Activated naive CD4-positive, alpha-beta T cell treated with anti-CD3 and anti-CD28 coated beads for 36 hours (primary cell): Measurements from ENCODE around the gene OBSCN. TPM values are rescaled to one million over a fixed set of nuclear protein-coding genes. Genes with fewer than 3 reads are reported as not detected.

Experiments
- CTCF ChIA-PET: fragments of 350-600 bp; sonication (Branson Sonifier 250); formaldehyde crosslinking; loops from one replicate; lab custom pipeline; 2021; ENCODE audit warnings: antibody characterized with exemption; lab: Charles Lee
- DNase-seq: peaks from one replicate; pipeline ENCODE4 v3.0.0-alpha.2; 2020
- H3K27ac Mint-ChIP-seq: one replicate; pipeline ENCODE4 v1.8.0; 2021; ENCODE audit warnings: mild to moderate bottlenecking, mixed read lengths
- H3K27me3 Mint-ChIP-seq: one replicate; pipeline ENCODE4 v1.8.0; 2021; ENCODE audit warnings: low read depth, mixed read lengths
- H3K36me3 Mint-ChIP-seq: one replicate; pipeline ENCODE4 v1.8.0; 2021; ENCODE audit warnings: low read depth, mixed read lengths
- H3K4me1 Mint-ChIP-seq: one replicate; pipeline ENCODE4 v1.8.0; 2021; ENCODE audit warnings: low read depth, mixed read lengths
- H3K4me3 Mint-ChIP-seq: one replicate; pipeline ENCODE4 v1.8.0; 2021; ENCODE audit warnings: mild to moderate bottlenecking, moderate library complexity, mixed read lengths
- H3K9me3 Mint-ChIP-seq: one replicate; pipeline ENCODE4 v1.8.0; 2021; ENCODE audit warnings: mixed read lengths
- intact Hi-C: fragments of 100-400 bp; cut with micrococcal nuclease; formaldehyde crosslinking; loops from one replicate; pipeline ENCODE4 v1.15.1; 2023
- total RNA-seq, 2 experiments: library from RNA; stranded (reverse); gene quantifications; one replicate each; pipeline ENCODE4 v1.2.3, GENCODE V29; 2021

Gene OBSCN
- total RNA-seq, 2 experiments from 2014 or later = 11.5 to 13.5 TPM

- no peaks in the 10 kb centered on the region for H3K36me3 Mint-ChIP-seq
- no peak for DNase-seq
- no peaks in the 10 kb centered on the region for H3K27me3 Mint-ChIP-seq
- CTCF ChIA-PET = no interaction called here
- no peaks in the 10 kb centered on the region for H3K4me1 Mint-ChIP-seq
- intact Hi-C loops = no loop called here
- no peak overlapping the region for H3K4me3 Mint-ChIP-seq
- no peak overlapping the region for H3K27ac Mint-ChIP-seq
- H3K9me3 Mint-ChIP-seq = no peaks in the 10 kb centered on the region
Observed at GRCh38 chr1:228362141-228362883, 154.5 kb downstream of the OBSCN start.

GRCh38 chr1:228362884-228363450 lies 155.1 kb downstream of the OBSCN start:
- Mint-ChIP-seq H3K4me3 (no peak overlapping the region), H3K27me3 (no peaks in the 10 kb centered on the region), H3K36me3 (no peaks in the 10 kb centered on the region), H3K4me1 (no peaks in the 10 kb centered on the region), H3K9me3 (no peaks in the 10 kb centered on the region), H3K27ac (no peak overlapping the region)
- DNase-seq = no peak
- intact Hi-C loops = no loop called here
- CTCF ChIA-PET = no interaction called here

GRCh38 chr1:228363686-228364067 lies 155.8 kb downstream of the OBSCN start:
- CTCF ChIA-PET = no interaction called here
- Mint-ChIP-seq H3K36me3 (no peaks in the 10 kb centered on the region), H3K27me3 (no peaks in the 10 kb centered on the region), H3K27ac (no peak overlapping the region), H3K4me3 (no peak overlapping the region), H3K4me1 (no peaks in the 10 kb centered on the region), H3K9me3 (no peaks in the 10 kb centered on the region)
- intact Hi-C loops = no loop called here
- DNase-seq = no peak

DNA sequence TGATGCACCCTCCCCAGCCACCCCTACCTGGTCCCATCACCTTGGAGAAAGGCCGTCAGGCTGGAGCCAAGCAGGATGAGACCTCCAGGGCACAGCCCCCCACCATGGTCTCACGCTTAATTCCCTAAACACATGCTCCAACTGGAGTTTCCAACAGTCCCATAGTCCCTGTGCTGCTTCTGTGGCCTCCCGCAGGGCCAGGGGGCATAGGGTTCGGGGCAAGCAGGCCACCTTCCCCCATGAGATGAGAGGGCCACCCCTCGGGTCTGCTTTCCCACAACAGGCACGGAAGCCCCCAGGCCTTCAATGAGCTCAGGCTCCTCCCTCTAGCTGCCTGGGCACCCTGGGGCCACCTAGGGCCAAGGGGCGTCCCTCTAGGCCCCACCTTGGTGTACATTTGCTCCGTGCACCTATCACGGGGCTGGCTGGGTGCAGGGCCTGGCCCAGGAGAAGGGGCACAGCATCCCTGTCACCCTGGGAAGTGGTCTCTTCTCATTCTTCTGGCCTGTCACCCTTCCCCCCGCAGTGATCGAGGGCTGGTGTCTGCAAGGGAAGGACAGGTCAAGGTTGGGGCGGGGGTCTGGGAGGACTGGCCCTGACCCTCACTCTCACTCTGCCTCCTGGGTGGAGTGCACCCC lies 156.3 kb downstream of the OBSCN start:
- no peak overlapping the region for H3K27ac Mint-ChIP-seq
- no peaks in the 10 kb centered on the region for H3K27me3 Mint-ChIP-seq
- no peaks in the 10 kb centered on the region for H3K4me1 Mint-ChIP-seq
- intact Hi-C loops = no loop called here
- no peaks in the 10 kb centered on the region for H3K9me3 Mint-ChIP-seq
- CTCF ChIA-PET = no interaction called here
- H3K4me3 Mint-ChIP-seq = no peak overlapping the region
- DNase-seq = no peak
- no peaks in the 10 kb centered on the region for H3K36me3 Mint-ChIP-seq

- DNase-seq = no peak
- Mint-ChIP-seq H3K4me1 (no peaks in the 10 kb centered on the region), H3K36me3 (no peaks in the 10 kb centered on the region), H3K27ac (no peak overlapping the region), H3K9me3 (no peaks in the 10 kb centered on the region), H3K27me3 (no peaks in the 10 kb centered on the region), H3K4me3 (no peak overlapping the region)
- CTCF ChIA-PET = no interaction called here
- intact Hi-C loops = no loop called here
Observed at GRCh38 chr1:228364706-228365213, 156.9 kb downstream of the OBSCN start.

- Mint-ChIP-seq H3K9me3 (no peaks in the 10 kb centered on the region), H3K36me3 (no peaks in the 10 kb centered on the region), H3K4me3 (no peak overlapping the region), H3K27ac (no peak overlapping the region), H3K4me1 (no peaks in the 10 kb centered on the region), H3K27me3 (no peaks in the 10 kb centered on the region)
- CTCF ChIA-PET = no interaction called here
- no peak for DNase-seq
- intact Hi-C loops = no loop called here
Observed at GRCh38 chr1:228365271-228366061, 157.6 kb downstream of the OBSCN start.

GRCh38 chr1:228366062-228366865 lies 158.4 kb downstream of the OBSCN start:
- no peak for DNase-seq
- H3K9me3 Mint-ChIP-seq = no peaks in the 10 kb centered on the region
- H3K4me1 Mint-ChIP-seq = no peaks in the 10 kb centered on the region
- no peak overlapping the region for H3K27ac Mint-ChIP-seq
- H3K4me3 Mint-ChIP-seq = no peak overlapping the region
- H3K36me3 Mint-ChIP-seq = no peaks in the 10 kb centered on the region
- intact Hi-C loops = no loop called here
- CTCF ChIA-PET = no interaction called here
- no peaks in the 10 kb centered on the region for H3K27me3 Mint-ChIP-seq

DNA sequence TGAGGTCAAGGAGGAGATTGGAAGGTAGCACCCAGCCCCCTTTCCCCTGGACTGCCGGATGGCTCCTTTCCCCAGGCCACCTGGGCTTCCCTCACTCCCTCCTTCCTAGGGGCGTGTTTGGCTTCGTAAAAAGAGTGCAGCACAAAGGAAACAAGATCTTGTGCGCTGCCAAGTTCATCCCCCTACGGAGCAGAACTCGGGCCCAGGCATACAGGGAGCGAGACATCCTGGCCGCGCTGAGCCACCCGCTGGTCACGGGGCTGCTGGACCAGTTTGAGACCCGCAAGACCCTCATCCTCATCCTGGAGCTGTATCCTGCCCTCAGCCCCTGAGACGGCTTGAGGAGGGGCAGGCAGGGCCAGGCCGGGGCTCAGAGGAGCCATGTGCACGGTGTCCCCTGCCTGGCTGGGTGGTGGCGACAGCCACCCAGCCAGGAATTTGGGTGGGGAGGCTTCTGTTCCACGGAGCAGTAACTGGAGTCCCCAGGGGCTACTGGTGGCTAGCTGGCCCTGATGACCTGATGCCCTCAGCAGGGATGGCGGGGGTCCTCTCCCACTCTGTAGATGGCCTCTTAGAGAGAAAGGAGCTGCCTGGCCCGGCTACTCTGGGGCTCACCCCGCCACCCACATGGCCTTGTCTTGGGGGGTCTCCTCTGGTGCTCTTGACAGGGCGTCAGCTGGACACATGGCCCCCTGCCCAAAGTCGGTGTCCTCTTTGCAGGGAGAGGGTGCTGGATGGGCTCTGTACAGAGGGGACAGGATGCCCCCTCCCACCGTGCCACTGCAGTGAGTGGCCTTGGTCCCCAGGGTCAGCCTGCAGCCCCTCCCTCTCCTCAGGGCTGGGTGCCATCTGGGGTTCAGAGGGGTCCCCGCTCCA lies 159.3 kb downstream of the OBSCN start:
- Mint-ChIP-seq H3K9me3 (no peaks in the 10 kb centered on the region), H3K4me1 (no peaks in the 10 kb centered on the region), H3K36me3 (no peaks in the 10 kb centered on the region), H3K27ac (no peak overlapping the region), H3K27me3 (no peaks in the 10 kb centered on the region), H3K4me3 (no peak overlapping the region)
- CTCF ChIA-PET = no interaction called here
- DNase-seq = no peak
- intact Hi-C loops = no loop called here

DNA sequence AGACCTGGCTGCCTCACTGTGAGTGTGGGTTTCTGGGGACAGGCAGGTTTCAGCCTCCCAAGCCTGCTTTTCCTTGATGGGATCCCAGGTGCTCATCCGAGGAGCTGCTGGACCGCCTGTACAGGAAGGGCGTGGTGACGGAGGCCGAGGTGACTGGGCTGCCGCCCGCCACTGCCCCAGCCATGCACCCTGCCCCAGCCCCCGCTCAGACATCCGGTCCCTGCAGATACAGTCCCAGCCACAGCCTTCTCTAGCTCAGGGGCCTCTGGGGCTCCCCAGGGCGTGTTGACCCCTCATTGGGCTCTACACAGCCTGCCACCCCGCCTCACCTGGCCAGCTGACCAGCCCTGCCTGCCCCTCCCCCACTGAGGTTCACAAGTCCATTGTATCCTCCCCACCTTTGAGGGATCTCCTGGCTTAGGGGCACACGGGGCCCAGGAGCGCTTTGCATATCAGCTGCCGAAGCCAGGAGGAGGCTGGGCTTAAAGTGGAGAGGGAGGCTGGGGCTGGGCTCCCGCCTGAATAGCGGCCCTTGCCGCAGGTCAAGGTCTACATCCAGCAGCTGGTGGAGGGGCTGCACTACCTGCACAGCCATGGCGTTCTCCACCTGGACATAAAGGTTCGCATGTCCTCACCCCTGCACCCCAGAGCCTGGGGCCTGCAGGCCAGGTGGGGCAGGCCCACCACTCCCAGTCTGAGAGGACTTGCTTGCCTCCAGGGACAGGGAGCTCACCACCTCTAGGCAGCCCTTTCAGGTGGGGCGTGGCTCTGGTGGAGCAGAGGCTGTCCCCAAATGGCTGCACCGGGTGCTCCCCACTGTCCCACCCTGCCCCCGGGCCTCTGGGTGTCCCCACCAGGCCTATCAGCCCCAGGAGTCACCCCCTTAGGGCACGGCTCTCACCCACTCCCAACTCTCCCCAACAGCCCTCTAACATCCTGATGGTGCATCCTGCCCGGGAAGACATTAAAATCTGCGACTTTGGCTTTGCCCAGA lies 160.3 kb downstream of the OBSCN start:
- intact Hi-C loops = no loop called here
- Mint-ChIP-seq H3K27ac (no peak overlapping the region), H3K36me3 (no peaks in the 10 kb centered on the region), H3K27me3 (no peaks in the 10 kb centered on the region), H3K9me3 (no peaks in the 10 kb centered on the region), H3K4me3 (no peak overlapping the region), H3K4me1 (no peaks in the 10 kb centered on the region)
- no peak for DNase-seq
- CTCF ChIA-PET = no interaction called here

DNA sequence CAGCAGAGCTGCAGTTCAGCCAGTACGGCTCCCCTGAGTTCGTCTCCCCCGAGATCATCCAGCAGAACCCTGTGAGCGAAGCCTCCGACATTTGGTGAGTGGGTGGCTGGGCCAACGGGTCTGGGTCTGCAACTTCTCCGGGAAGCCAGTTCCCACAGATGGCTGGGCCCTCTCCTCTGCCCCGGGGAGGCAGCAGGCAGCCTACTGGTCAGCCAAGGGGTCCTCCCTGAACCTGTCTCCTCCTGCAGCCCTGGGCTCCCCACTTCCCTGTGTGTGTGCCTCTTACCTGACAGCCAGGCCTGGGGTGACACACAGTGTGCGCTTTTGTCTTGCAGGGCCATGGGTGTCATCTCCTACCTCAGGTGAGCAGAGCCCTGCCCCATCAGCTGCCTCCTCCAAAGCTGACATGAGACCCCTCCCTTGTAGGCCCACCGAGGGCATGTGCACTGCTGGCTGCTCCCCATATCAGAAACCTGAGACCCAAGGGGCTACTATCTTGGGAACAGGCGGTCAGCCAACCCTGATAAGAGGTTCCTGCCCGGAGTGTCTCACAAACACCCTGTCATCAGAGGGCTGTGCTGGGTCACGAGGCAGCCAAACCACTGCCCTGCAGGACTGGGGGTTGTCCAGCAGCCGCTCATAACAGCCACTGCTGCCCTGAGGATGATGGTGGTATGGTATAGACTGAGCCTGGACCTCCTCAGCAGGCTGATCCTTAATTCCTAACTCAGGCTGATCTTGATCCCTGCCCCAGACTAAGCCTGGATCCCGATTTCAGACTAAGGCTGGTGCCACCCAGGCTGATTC lies 161.2 kb downstream of the OBSCN start:
- H3K9me3 Mint-ChIP-seq = no peaks in the 10 kb centered on the region

More for the DNA sequence above, 161.2 kb downstream of the OBSCN start:
- H3K4me1 Mint-ChIP-seq = no peaks in the 10 kb centered on the region
- intact Hi-C loops = no loop called here
- no peaks in the 10 kb centered on the region for H3K27me3 Mint-ChIP-seq
- CTCF ChIA-PET = no interaction called here
- no peak overlapping the region for H3K27ac Mint-ChIP-seq
- H3K36me3 Mint-ChIP-seq = no peaks in the 10 kb centered on the region
- no peak overlapping the region for H3K4me3 Mint-ChIP-seq
- DNase-seq = no peak
